IMR-90 (cell line): ENCODE measurements around the gene TMEM100. TPM values are rescaled to one million over a fixed set of nuclear protein-coding genes. Genes with fewer than 3 reads are reported as not detected.

Experiments used
- ATAC-seq: fragments of 200-7000 bp; cut with Tn5 transposase; 2 replicates; pipeline ENCODE4 v1.9.1; 2020; ENCODE audit warnings: low read depth, mild to moderate bottlenecking, moderate library complexity
- BruUV-seq: library from RNA; stranded (reverse); fragments of 400-500 nt; replicated peaks from 2 replicates; lab custom pipeline; 2021; lab: Mats Ljungman, UMichigan
- CTCF ChIA-PET: fragments of 300-600 bp; formaldehyde crosslinking; extraction: SDS; loops from one replicate; lab custom pipeline; 2021; ENCODE audit warnings: antibody characterized with exemption; lab: Yijun Ruan, JAX
- POLR2A ChIA-PET: fragments of 300-600 bp; sonication (Branson Sonifier 250); formaldehyde crosslinking; loops from one replicate; lab custom pipeline; 2022; ENCODE audit warnings: antibody characterized with exemption; ENCODE audit not compliant: unreplicated experiment; lab: Charles Lee
- DNase-seq: peaks from one replicate; pipeline ENCODE4 v3.0.0; 2013
- H2AFZ ChIP-seq: replicated peaks from 2 replicates; pipeline ENCODE3; 2013; ENCODE audit warnings: low read length, mild to moderate bottlenecking; ENCODE audit not compliant: poor library complexity
- H2AK5ac ChIP-seq: 2 replicates; pipeline ENCODE4 v1.6.1; 2013; ENCODE audit warnings: low read depth, low read length, inconsistent platforms
- H2AK9ac ChIP-seq: replicated peaks from 2 replicates; pipeline ENCODE3; 2013; ENCODE audit warnings: mild to moderate bottlenecking, low read depth, low read length, moderate library complexity; ENCODE audit not compliant: poor library complexity
- H2BK120ac ChIP-seq: 2 replicates; pipeline ENCODE4 v1.6.1; 2013; ENCODE audit warnings: low read depth, low read length, inconsistent platforms
- H2BK15ac ChIP-seq: 3 replicates; pipeline ENCODE4 v1.6.1; 2013; ENCODE audit warnings: low read depth, low read length, inconsistent platforms
- H2BK20ac ChIP-seq: 2 replicates; pipeline ENCODE4 v1.6.1; 2013; ENCODE audit warnings: low read depth, mild to moderate bottlenecking, inconsistent platforms, low read length, moderate library complexity
- H2BK5ac ChIP-seq: 2 replicates; pipeline ENCODE4 v1.6.1; 2013; ENCODE audit warnings: mild to moderate bottlenecking, low read depth, low read length, inconsistent platforms; ENCODE audit not compliant: poor library complexity, severe bottlenecking
- H3K14ac ChIP-seq: replicated peaks from 2 replicates; pipeline ENCODE4 v1.6.1; 2013; ENCODE audit warnings: low read depth, low read length, inconsistent platforms
- H3K18ac ChIP-seq: 2 replicates; pipeline ENCODE4 v1.6.1; 2013; ENCODE audit warnings: low read depth, low read length, control low read depth
- H3K23ac ChIP-seq: 2 replicates; pipeline ENCODE4 v1.6.1; 2013; ENCODE audit warnings: low read depth, low read length, inconsistent platforms
- H3K27ac ChIP-seq: 2 replicates; pipeline ENCODE4 v1.5.1; 2013; ENCODE audit warnings: mild to moderate bottlenecking, control low read depth, low read length; ENCODE audit not compliant: insufficient read depth
- H3K27me3 ChIP-seq: 2 replicates; pipeline ENCODE4 v1.6.1; 2013; ENCODE audit warnings: low read length; ENCODE audit not compliant: control insufficient read depth, insufficient read depth
- H3K36me3 ChIP-seq: 2 replicates; pipeline ENCODE4 v1.6.1; 2013; ENCODE audit warnings: low read length, mixed read lengths; ENCODE audit not compliant: control insufficient read depth, insufficient read depth
- H3K4ac ChIP-seq: 2 replicates; pipeline ENCODE4 v1.6.1; 2013; ENCODE audit warnings: low read depth, low read length, inconsistent platforms
- H3K4me1 ChIP-seq: 2 replicates; pipeline ENCODE4 v1.6.1; 2013; ENCODE audit warnings: low read length, mixed read lengths; ENCODE audit not compliant: control insufficient read depth, insufficient read depth
- H3K4me2 ChIP-seq: 2 replicates; pipeline ENCODE4 v1.6.1; 2013; ENCODE audit warnings: low read depth, mild to moderate bottlenecking, control low read depth, low read length, moderate library complexity
- H3K4me3 ChIP-seq: 2 replicates; pipeline ENCODE4 v1.5.1; 2013; ENCODE audit warnings: low read depth, mild to moderate bottlenecking, control low read depth, low read length, moderate library complexity; ENCODE audit not compliant: insufficient read depth
- H3K56ac ChIP-seq: 2 replicates; pipeline ENCODE4 v1.6.1; 2013; ENCODE audit warnings: low read length, inconsistent platforms; ENCODE audit not compliant: insufficient read depth; ENCODE audit errors: extremely low read depth
- H3K79me1 ChIP-seq, 2 experiments: 2 replicates each; pipeline ENCODE4 v1.6.1; 2013; ENCODE audit warnings: low read length in 2 of 2, inconsistent platforms in 1 of 2, low read depth in 1 of 2
- H3K9ac ChIP-seq: 2 replicates; pipeline ENCODE4 v1.6.1; 2013; ENCODE audit warnings: low read depth, low read length, control low read depth
- H3K9me1 ChIP-seq: 2 replicates; pipeline ENCODE4 v1.6.1; 2013; ENCODE audit warnings: low read length, inconsistent platforms; ENCODE audit not compliant: insufficient read depth
- H3K9me3 ChIP-seq: 2 replicates; pipeline ENCODE4 v1.6.1; 2013; ENCODE audit warnings: low read length; ENCODE audit not compliant: control insufficient read depth, insufficient read depth
- H4K20me1 ChIP-seq: 2 replicates; pipeline ENCODE4 v1.6.1; 2013; ENCODE audit warnings: low read length, inconsistent platforms; ENCODE audit not compliant: insufficient read depth
- H4K5ac ChIP-seq: 2 replicates; pipeline ENCODE4 v1.6.1; 2013; ENCODE audit warnings: mild to moderate bottlenecking, low read depth, low read length, control low read depth
- H4K8ac ChIP-seq, 2 experiments: 2 replicates each; pipeline ENCODE4 v1.6.1; 2013; ENCODE audit warnings: low read depth in 2 of 2, low read length in 2 of 2, control low read depth in 1 of 2, inconsistent platforms in 1 of 2
- H4K91ac ChIP-seq: 2 replicates; pipeline ENCODE4 v1.6.1; 2013; ENCODE audit warnings: low read depth, low read length, inconsistent platforms; ENCODE audit not compliant: insufficient read depth
- CHD1 ChIP-seq: IDR thresholded peaks from 2 replicates; pipeline ENCODE4 v1.6.1; 2012; ENCODE audit warnings: low read depth, low read length, improper control_type of control experiment
- CTCF ChIP-seq: conservative IDR thresholded peaks from 2 replicates; pipeline ENCODE4 v1.5.1; 2012; ENCODE audit warnings: mild to moderate bottlenecking, low read depth, low read length, improper control_type of control experiment
- RAD21 ChIP-seq: IDR thresholded peaks from 2 replicates; pipeline ENCODE4 v1.6.1; 2012; ENCODE audit warnings: low read length, improper control_type of control experiment
- SMC3 ChIP-seq: fragments of 150-350 bp; IDR thresholded peaks from 2 replicates; pipeline ENCODE4 v1.6.1; 2016; ENCODE audit warnings: low read depth, mild to moderate bottlenecking, antibody characterized with exemption, low read length, moderate library complexity
- WGBS, 2 experiments: methylation state at CpG; one replicate each; pipeline versions ENCODE4 v1.1.5 to v1.1.7; 2013; ENCODE audit warnings: missing lambda C conversion rate in 2 of 2; ENCODE audit not compliant: insufficient read length in 1 of 2; ENCODE audit errors: extremely low coverage in 2 of 2; 5-methylcytosine and 5-hydroxymethylcytosine counted together
- dilution Hi-C: fragments of 300-500 bp; cut with HindIII; formaldehyde crosslinking; loops from one replicate; pipeline ENCODE4 v1.14.3; 2018; ENCODE audit warnings: low sequenced_read_pairs; ENCODE audit not compliant: unreplicated experiment
- in situ Hi-C: fragments of 300-500 bp; cut with MboI; formaldehyde crosslinking; loops from 3 replicates; pipeline ENCODE4 v1.14.3; 2019; ENCODE audit warnings: low sequenced_read_pairs, inconsistent platforms, mixed read lengths
- intact Hi-C: fragments of 100-400 bp; cut with micrococcal nuclease; formaldehyde crosslinking; loops from 2 replicates; pipeline ENCODE4 v1.10.0; 2022
- polyA plus RNA-seq, 3 experiments: library from polyadenylated mRNA; depleted of rRNA; stranded (reverse); fragments of >200 nt; gene quantifications; 2 replicates each; pipeline ENCODE4 v1.2.3, GENCODE V29; 2012; ENCODE audit warnings: low replicate concordance in 1 of 3
- total RNA-seq: library from RNA; depleted of rRNA; stranded (reverse); fragments of >200 nt; gene quantifications from 2 replicates; pipeline ENCODE4 v1.2.3, GENCODE V29; 2012

The TMEM100 gene
- total and polyA plus RNA-seq, 2 of the 4 experiments (the other 2 are of a cell fraction): 0.21 to 0.36 TPM

- H3K36me3 ChIP-seq: peaks cover 29% of the 10 kb centered on the region
- H3K4me2 ChIP-seq: no peak overlapping the region
- peak; percentile 72 for TF ChIP-seq SMC3
- no peak for TF ChIP-seq CHD1
- peak; percentile 73 for TF ChIP-seq RAD21
- TF ChIP-seq CTCF: peak; percentile 69
- H3K9ac ChIP-seq: no peak overlapping the region
- no peak overlapping the region for H3K27ac ChIP-seq
- no peak overlapping the region for H4K8ac ChIP-seq
- no peak overlapping the region for H2BK15ac ChIP-seq
- no peak overlapping the region for H2AK5ac ChIP-seq
- in situ Hi-C loops: loop anchor here (5.0 kb wide), 1 partner anchor 243 kb away; no protein-coding TSS in a partner anchor
- BruUV-seq: no TSS peak
- no peak overlapping the region for H2AK9ac ChIP-seq
- CTCF ChIA-PET: interaction anchor here (0.5 to 1.9 kb wide), 9 partner anchors 10 to 368 kb away, joined by 3 to 7 read pairs (median 4); partner anchors contain the start of gene TMEM100
- no peak overlapping the region for H4K5ac ChIP-seq
- H2AFZ ChIP-seq: no peak overlapping the region
- ATAC-seq (peak; percentile 63), DNase-seq (peak; percentile 72)
- peaks cover 8% of the 10 kb centered on the region for H3K4me1 ChIP-seq
- no peaks in the 10 kb centered on the region for H3K27me3 ChIP-seq
- no peak overlapping the region for H3K4ac ChIP-seq
- H3K9me1 ChIP-seq: peaks cover 9% of the 10 kb centered on the region
- no peak overlapping the region for H3K18ac ChIP-seq
- dilution Hi-C loops: no loop called here
- no peak overlapping the region for H3K4me3 ChIP-seq
- H3K79me1 ChIP-seq: no peaks in the 10 kb centered on the region; a peak in 2 of 4 replicates
- H4K20me1 ChIP-seq: peaks cover 4% of the 10 kb centered on the region; the same call in 1 of the 2 replicates
- WGBS, 2 experiments: 0% methylated on average over 1 of the region's 4 CpGs; no CpG with 5 or more reads in 1 of the 2 experiments
- no peak overlapping the region for H2BK120ac ChIP-seq
- intact Hi-C loops: loop anchor here (1.0 kb wide), 4 partner anchors 52 to 244 kb away; no protein-coding TSS in a partner anchor
- no peak overlapping the region for H3K23ac ChIP-seq
- no peak overlapping the region for H2BK20ac ChIP-seq
- H2BK5ac ChIP-seq: no peak overlapping the region
- no peak overlapping the region for H4K91ac ChIP-seq
- H3K56ac ChIP-seq: no peak overlapping the region
- H3K14ac ChIP-seq: no peak overlapping the region
- no peaks in the 10 kb centered on the region for H3K9me3 ChIP-seq
- POLR2A ChIA-PET: no interaction called here
Observed at GRCh38 chr17:55770196-55770870, 47.7 kb upstream of the TMEM100 start.
